HL-60 (cell line): Measurements from ENCODE around the gene ACOXL.

Experiments
- CTCF ChIP-seq: IDR thresholded peaks from one replicate; pipeline ENCODE4 v1.5.1; 2011; ENCODE audit warnings: low read length, control low read depth, inconsistent platforms; ENCODE audit not compliant: insufficient read depth
- GABPA ChIP-seq: IDR thresholded peaks from 2 replicates; pipeline ENCODE4 v1.6.1; 2012; ENCODE audit warnings: low read depth
- POLR2AphosphoS5 ChIP-seq: IDR thresholded peaks from 2 replicates; pipeline ENCODE4 v1.6.1; 2012; ENCODE audit warnings: low read depth
- REST ChIP-seq: IDR thresholded peaks from 2 replicates; pipeline ENCODE4 v1.6.1; 2012; ENCODE audit warnings: low read depth; ENCODE audit not compliant: insufficient replicate concordance
- SPI1 ChIP-seq: IDR thresholded peaks from 2 replicates; pipeline ENCODE4 v1.6.1; 2012; ENCODE audit warnings: low read depth, mild to moderate bottlenecking, borderline replicate concordance

GRCh38 chr2:110905217-110905616 lies 172.8 kb downstream of the ACOXL start:
- TF ChIP-seq CTCF (no peak), POLR2AphosphoS5 (no peak), SPI1 (no peak), GABPA (no peak), REST (no peak)
